ENCODE measurements around the gene MLIP.

Gene MLIP

DNA sequence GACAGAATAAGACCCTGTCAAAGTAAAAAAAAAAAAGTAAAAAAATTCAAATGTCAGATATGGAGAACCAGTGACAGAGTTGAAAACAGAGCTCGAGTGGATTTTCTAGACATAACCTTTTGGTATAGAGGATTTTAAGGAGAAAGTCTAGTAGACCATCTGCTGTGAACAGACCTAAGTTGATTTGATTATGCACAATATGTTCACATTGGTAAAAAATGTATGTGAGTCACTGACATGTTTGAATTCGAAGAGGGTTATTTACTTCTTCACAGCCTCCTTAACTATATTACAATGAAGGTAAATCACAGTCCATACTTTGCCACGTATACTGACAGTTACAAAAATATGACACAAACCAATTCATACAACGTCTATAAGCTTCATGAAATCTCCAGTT, 204.4 kb downstream of the MLIP start:
- no peaks in the 10 kb centered on the region for H3K9me3 ChIP-seq
- H3K27ac ChIP-seq = no peak overlapping the region
- TF ChIP-seq, protein P1, sequence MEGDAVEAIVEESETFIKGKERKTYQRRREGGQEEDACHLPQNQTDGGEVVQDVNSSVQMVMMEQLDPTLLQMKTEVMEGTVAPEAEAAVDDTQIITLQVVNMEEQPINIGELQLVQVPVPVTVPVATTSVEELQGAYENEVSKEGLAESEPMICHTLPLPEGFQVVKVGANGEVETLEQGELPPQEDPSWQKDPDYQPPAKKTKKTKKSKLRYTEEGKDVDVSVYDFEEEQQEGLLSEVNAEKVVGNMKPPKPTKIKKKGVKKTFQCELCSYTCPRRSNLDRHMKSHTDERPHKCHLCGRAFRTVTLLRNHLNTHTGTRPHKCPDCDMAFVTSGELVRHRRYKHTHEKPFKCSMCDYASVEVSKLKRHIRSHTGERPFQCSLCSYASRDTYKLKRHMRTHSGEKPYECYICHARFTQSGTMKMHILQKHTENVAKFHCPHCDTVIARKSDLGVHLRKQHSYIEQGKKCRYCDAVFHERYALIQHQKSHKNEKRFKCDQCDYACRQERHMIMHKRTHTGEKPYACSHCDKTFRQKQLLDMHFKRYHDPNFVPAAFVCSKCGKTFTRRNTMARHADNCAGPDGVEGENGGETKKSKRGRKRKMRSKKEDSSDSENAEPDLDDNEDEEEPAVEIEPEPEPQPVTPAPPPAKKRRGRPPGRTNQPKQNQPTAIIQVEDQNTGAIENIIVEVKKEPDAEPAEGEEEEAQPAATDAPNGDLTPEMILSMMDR (IDR thresholded peaks at IDR 0.05) = no peak
- H3K4me1 ChIP-seq (ENCODE audit: control insufficient read depth in 1 of 2, insufficient read depth in 1 of 2, low read depth in 1 of 2, low read length in 1 of 2) = no peaks in the 10 kb centered on the region
- H3K4me3 ChIP-seq (ENCODE audit: low read depth in 1 of 2, low read length in 1 of 2) = no peak overlapping the region
- no peaks in the 10 kb centered on the region for H3K36me3 ChIP-seq
- H3K27me3 ChIP-seq = no peaks in the 10 kb centered on the region

Measured in neutrophil (primary cell).